ENCODE measurements around the gene CYP46A1.

- TF ChIP-seq, protein P1, sequence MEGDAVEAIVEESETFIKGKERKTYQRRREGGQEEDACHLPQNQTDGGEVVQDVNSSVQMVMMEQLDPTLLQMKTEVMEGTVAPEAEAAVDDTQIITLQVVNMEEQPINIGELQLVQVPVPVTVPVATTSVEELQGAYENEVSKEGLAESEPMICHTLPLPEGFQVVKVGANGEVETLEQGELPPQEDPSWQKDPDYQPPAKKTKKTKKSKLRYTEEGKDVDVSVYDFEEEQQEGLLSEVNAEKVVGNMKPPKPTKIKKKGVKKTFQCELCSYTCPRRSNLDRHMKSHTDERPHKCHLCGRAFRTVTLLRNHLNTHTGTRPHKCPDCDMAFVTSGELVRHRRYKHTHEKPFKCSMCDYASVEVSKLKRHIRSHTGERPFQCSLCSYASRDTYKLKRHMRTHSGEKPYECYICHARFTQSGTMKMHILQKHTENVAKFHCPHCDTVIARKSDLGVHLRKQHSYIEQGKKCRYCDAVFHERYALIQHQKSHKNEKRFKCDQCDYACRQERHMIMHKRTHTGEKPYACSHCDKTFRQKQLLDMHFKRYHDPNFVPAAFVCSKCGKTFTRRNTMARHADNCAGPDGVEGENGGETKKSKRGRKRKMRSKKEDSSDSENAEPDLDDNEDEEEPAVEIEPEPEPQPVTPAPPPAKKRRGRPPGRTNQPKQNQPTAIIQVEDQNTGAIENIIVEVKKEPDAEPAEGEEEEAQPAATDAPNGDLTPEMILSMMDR (IDR thresholded peaks at IDR 0.05): no peak
- no peak for TF ChIP-seq POLR2A (IDR thresholded peaks at IDR 0.05)
Observed at GRCh38 chr14:99675951-99676350, 8.1 kb upstream of the CYP46A1 start.
